CD4-positive, alpha-beta T cell treated with Interferon gamma for 1 hour (primary cell): Measurements from ENCODE around the gene C1orf198.

Experiments used
- DNase-seq: peaks from one replicate; pipeline ENCODE4 v3.0.0-alpha.2; 2020

Gene C1orf198

GRCh38 chr1:230828421-230828820, 39.9 kb downstream of the C1orf198 start:
- DNase-seq = no peak

- DNase-seq = no peak
These were observed 40.5 kb downstream of the C1orf198 start for GRCh38 chr1:230827801-230828200.

GRCh38 chr1:230827081-230827681, 41.1 kb downstream of the C1orf198 start:
- no peak for DNase-seq

- DNase-seq = no peak
These were observed 42.0 kb downstream of the C1orf198 start for GRCh38 chr1:230826166-230826875.

- DNase-seq = no peak
These were observed 42.6 kb downstream of the C1orf198 start for GRCh38 chr1:230825761-230826160.

GRCh38 chr1:230824919-230825721, 43.2 kb downstream of the C1orf198 start:
- no peak for DNase-seq

GRCh38 chr1:230824551-230824918, 43.8 kb downstream of the C1orf198 start:
- no peak for DNase-seq

GRCh38 chr1:230823931-230824381, 44.4 kb downstream of the C1orf198 start:
- no peak for DNase-seq

- DNase-seq = no peak
These were observed 44.9 kb downstream of the C1orf198 start for GRCh38 chr1:230823426-230823825.

GRCh38 chr1:230822092-230822581, 46.2 kb downstream of the C1orf198 start:
- no peak for DNase-seq

- no peak for DNase-seq
These were observed 47.0 kb downstream of the C1orf198 start for GRCh38 chr1:230821346-230821745.

GRCh38 chr1:230820568-230820967, 47.8 kb downstream of the C1orf198 start:
- DNase-seq = no peak

- DNase-seq = no peak
These were observed 48.3 kb downstream of the C1orf198 start for GRCh38 chr1:230819976-230820375.

- DNase-seq = no peak
These were observed 49.4 kb downstream of the C1orf198 start for GRCh38 chr1:230818901-230819300.

- DNase-seq = no peak
These were observed 50.0 kb downstream of the C1orf198 start for GRCh38 chr1:230818367-230818766.

- DNase-seq = no peak
These were observed 52.3 kb downstream of the C1orf198 start for GRCh38 chr1:230816018-230816417.

- DNase-seq = no peak
These were observed 53.2 kb downstream of the C1orf198 start for GRCh38 chr1:230814949-230815692.

GRCh38 chr1:230812568-230812967, 55.8 kb downstream of the C1orf198 start:
- DNase-seq = no peak

GRCh38 chr1:230809256-230809990, 58.9 kb downstream of the C1orf198 start:
- no peak for DNase-seq

GRCh38 chr1:230808281-230808872, 59.9 kb downstream of the C1orf198 start:
- DNase-seq = no peak

- DNase-seq = no peak
These were observed 60.6 kb downstream of the C1orf198 start for GRCh38 chr1:230807561-230808280.
